Left forelimb (tissue), 1 donor: ENCODE measurements around the gene RGS8.

Experiments
- DNase-seq: peaks from one replicate; pipeline ENCODE4 v3.0.0-alpha.2; 2018; ENCODE audit warnings: low spot score

The RGS8 gene

DNA sequence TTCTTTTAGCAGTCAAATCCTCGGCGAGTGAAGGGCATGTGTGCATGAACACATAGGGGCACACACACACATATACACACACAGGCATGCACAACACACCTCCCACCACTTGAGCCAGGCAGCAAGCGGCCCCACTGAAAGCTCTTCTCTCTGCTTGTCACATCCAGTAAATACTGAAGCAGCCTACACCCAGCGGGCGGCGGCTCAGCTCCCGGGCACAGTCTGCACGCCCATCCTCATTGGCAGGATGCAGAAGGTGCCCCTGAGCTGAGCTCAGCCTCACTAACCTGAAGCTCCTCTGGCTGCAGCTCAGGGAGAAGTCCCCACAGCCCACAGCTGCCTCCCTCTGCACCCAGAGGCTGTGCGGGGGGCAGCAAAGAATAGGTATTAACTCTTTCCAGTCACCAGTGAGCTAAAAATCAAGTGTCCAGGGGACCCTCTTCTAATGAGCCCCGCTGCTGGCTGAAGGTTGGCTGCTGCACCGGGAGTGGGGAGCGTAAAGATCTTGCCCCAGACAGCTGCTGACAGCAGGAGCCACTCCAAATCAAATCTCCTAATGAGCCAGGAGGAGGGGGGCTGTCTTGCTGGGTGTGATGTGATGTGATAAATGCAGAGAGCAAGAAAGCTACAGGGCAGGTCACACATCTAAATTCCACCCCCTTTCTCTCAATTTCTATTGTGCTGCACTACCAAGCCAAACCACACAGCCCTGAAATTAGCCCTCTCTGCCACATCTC lies 12.5 kb downstream of the RGS8 start:
- no peak for DNase-seq

DNA sequence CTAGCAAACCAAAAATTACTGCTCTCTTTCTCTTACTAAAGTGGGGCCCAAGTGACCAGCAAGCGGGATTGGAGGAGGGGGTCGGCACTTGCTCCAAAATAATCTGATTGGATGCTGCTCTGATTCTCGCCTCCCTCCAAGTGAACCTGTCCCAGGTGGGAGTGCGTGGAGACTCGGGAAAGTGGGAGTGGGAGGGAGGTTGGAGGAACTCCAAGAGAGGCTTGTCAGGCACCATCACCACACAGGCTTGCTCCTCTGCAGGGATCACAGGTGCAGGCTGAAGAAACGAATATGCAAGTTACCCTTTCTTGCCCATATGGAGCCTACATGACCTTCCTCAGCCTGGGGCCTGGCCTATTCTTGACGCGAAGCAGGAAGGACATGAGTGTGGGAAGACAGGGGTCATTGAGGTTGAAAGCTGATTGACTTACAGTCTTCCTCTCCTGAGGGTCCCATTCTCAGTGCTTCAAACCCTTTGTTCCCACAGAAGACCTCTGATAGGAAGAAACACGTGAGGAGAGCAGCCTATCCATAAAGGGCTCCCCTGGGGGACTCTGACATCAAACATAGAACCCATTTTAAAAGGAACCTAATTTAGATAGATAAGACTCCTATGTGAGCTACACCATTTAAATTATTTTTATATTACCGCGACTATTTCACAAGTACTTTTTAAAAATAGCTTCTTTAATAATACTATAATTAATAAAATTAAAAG lies 14.2 kb downstream of the RGS8 start:
- no peak for DNase-seq

DNA sequence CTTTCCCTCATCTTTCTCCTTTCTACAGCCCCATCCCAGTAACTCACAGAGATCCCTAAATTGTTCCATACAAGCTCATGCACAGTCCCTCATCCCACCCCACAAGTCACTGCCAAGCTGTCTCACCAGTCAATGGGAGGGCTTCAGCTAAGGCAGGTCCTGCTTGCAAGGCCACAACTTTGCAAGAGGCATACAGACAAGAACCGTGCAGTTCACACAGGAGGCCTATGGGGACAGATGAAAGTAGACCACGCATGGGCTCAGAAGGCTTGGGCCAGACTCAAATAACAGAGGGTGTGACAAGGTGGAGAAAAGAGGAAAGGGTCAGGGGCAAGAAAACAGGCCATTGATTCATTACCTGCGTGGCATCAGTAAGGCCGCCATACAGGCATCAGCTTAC lies 15.1 kb downstream of the RGS8 start:
- DNase-seq, result no peak

DNA sequence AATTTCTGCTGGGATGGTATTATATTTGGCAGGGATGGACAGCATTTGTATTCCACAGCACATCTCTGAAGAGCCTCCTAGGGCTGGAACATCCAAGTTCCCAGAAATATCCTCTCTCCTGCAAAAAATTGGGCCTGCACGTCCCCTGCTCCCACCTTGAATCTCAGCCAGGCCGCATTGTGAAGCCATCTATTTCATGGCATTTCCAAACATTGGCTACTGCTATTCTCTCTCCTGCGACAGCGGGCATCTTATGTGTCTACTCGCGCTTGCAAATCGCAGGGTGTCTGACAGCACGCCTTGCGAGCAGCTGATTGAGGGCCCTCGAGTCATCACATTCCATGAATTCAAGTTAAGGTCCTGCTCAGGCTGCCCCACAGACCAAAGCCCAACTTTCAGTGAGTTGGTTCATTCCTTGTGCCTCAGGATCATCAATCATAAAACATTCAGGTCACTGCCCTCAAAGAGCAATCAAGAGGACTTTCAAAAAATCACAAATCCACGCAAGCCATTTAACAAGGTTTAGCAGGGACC lies 15.8 kb downstream of the RGS8 start:
- DNase-seq, result no peak

DNA sequence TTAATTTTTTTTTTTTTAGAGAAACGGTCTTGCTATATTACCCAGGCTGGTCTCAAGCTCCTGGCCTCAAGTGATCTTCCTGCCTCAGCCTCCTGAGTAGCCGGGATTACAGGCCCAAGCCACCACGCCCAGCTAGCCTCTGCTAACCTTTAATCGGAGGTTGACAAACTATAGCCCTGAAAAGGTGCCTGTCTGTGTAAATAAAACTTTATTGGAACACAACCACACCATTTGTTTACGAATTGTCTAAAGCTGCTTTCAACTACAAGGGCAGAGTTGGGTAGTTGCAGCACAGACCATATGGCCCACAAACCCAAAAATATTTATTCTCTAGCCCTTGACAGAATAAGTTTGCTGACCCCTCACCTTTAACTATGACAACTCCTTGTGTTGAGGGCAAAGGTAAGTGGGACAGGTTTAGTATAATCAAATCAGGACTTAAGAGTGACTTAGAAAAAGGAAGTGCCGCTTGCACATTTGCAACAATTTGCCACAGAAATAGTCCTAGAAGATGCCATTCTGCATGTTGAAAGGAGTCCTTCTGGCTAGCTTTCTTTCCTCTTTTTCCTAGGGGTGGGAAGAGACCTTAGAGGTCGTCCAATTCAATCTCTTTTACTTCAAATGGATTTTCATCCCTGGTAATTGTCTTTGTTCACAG lies 16.4 kb downstream of the RGS8 start:
- DNase-seq, result no peak

DNA sequence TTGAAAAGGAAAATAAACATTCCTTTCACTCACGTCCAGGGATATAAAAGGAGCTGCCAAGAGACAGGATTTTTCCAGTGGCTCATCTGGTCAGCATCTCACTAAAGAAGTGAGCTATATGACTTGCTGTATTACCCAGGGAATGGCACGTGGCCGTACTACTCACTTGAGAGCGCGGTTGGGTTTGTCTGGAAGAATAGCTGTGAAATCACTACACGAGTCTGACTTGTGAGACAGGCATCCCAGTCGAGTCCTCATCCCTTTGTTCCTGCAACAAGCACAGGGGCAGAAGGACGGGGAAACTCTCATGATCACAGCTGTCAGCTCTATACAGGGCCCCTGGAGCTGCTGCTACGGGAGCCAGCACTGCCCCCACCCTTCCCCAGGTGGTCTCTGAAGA lies 17.7 kb downstream of the RGS8 start:
- no peak for DNase-seq

DNA sequence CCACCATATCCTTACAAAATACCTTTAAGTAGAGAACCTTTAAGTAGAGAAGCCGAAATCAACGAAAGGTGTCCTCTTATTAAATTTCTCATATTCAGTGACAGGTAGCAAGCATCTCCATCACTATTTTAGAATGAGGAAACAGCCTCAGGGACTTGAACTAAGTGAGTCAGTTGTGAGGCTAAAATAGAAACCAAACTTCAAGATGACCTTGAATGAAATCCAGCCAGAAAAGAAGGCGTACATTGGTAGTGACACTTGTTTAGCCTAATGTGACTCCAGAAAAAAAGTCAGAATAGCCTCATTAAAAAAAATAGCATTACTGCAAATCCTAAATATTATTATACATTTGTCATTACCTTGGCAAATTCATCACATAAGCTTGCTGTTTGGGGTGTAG lies 20.1 kb downstream of the RGS8 start:
- no peak for DNase-seq

DNA sequence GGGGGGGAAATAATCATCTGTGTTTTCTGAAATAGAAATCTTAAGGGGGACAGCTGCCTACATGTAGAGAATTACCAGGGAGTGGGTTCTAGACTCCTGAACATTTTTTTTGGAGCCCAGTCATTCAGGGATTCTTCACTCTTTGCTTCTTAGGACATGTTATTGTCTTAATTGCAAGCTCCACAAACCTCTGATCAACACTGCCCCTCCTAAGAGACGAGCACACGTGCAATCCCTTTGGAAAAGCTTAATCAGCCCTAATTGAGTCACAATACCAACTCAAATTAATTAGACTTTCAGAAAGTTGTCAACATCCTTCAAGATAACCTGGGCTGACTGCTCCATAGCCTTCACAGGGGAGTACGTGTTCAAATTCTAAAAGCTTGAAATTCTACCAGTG lies 21.4 kb downstream of the RGS8 start:
- DNase-seq, result no peak

DNA sequence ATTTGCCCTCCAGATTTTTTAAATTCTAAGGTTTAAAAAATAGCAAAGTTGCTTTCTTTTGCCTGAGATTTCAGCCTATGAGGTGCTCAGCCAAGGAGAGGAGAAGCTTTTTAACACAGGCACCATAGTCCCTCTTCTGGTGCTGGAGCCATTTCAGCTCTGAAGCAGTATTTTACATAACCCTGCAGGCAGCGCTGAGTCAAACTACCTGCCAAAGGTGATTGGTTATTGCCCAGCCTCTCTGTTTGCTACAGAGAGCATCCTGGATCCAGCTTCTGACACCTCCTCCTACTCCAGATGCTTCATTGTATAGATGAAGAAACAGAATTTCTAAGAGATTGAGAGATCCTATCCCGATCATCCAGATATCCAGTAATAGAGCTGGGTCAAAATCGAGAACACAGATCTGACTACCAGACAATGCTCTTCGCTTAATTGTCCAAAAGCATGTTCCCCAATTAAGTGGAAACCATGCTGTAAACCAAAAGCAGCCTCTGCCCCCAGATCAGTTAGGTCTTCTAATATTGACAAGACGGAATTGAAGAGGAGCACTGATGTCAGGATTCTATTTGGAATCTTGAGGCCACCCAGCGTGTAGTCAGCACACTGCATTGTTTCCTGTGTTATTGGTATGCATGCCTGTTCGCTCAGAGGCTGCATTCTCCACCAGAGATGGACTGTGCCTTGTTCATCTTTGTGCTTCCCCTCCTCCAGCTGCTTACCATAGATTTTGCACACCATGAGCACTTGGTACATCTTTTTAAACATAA lies 22.1 kb downstream of the RGS8 start:
- no peak for DNase-seq

DNA sequence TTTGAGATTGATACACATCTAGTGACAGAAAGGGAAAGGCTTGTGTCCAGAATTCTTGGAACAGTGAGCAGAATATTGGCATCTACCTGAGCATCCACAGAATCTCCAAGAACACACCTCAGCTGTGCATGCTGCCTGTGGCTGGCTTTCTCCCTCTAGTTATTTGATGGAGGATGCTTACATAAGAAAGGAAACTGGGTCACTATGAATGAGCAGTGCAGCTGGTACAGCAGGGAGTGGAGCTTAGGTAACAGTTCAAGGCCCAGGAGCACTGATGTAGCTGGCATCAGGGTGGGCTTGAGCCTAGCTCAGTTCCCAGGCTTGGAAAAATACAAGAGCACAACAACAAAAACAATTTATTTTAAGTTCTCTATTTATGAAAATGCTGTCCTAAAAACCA lies 26.3 kb downstream of the RGS8 start:
- no peak for DNase-seq

DNA sequence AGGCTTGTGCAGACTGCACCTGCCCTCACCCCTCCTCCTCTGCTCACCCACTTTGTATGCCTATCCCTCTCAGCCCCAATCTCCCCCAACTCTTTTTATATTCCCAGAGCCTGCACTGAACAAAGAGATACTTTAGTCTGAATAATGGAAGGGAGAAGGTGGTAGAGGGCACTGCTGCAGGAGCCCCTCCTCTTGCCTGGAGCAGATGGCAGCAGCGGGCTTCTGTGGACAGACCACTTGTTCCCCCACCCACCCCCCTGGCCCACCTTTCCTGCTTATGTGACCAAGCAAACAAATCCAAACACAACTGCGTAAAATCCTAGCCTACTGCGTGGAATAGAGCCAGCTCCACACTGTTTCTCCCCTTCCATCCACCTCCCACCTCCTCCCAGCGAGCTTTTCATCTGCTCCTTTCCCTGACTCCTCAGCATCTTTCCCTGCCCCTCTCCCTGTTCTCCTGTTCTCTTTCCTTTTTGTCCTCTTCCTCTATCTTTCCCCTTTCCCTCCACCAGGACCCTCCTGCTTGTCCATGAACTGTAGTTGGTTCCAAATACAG lies 27.5 kb downstream of the RGS8 start:
- DNase-seq, result no peak

DNA sequence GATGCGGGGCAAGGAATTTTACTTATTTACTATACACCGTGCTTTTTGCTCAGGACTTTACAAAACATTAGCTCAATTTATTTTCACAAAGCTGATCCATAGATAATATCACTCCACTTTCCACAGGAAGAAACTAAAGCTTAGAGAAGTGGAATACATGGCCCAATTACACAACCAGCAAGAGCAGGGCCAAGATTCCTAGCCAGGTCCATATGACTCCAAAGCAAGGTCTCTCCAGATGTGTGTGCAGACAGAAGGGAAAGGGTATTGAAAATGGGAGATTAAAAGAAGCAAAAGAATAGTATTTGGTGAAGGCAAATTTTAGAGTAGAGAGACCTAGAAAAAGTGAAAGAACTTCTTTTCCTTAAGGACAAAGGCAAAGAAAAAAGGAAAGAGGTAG lies 30.4 kb downstream of the RGS8 start:
- no peak for DNase-seq

DNA sequence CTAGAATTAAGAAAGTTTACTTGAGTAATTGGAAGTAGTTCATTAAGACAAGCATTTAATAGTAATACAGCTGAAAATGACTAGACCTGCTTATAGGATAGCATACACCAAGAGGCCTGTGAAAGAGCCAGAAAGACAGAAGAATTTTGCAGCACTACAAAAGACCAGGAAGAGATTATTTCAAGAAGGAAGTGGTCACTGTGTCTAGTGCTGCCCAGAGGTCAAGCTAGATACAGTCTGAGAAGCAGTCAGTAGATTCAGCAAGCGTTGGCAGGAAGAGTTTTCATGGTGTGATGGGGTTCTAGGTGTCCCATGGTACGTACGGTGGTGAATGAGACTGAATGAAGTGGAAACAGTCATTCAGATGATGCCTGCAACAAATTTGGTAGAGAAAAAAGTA lies 31.5 kb downstream of the RGS8 start:
- DNase-seq, result no peak

DNA sequence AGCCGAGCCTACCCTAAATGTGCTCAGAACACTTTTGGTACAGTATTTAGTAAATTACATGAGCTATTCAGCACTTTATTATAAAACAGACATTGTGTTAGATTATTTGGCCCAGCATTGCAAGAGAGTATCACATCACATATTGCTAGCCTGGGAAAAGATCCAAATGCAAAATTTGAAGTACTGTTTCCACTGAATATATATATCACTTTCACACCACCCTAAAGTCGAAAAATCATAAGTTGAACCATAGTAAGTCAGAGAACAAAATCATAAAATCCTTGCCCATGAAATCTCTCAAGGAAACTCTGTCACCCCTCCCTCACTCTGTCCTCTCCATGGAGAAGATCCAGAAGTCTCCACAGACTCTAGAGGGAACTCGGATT lies 33.1 kb downstream of the RGS8 start:
- DNase-seq, result no peak

DNA sequence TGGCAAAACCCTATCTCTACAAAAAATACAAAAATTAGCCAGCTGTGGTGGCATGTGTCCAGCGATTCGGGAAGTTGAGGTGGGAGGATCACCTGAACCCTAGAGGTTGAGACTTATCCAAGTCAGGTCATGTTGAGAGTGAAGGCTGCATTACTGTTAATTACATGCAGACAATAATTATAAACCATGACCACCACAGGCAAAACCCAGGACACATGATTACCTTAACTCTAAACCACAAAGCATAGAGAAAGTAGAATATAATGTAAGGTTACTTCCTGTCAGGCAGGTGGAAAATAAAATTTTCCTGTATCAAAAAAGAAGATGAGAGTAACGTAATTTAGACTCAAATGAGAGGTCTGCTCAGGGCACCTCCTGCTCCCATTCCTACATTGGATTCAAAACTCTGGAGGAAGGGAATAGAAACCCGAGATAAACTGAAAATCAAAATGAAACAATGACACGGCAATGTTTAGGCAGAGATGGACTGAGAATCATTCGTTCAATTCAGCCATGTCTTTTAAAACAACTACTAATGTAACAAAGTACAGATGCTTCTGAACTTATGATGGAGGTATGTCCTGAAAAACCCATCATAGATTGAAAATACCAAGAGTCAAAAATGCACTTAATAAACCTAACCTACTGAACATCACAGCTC lies 33.6 kb downstream of the RGS8 start:
- DNase-seq, result no peak

DNA sequence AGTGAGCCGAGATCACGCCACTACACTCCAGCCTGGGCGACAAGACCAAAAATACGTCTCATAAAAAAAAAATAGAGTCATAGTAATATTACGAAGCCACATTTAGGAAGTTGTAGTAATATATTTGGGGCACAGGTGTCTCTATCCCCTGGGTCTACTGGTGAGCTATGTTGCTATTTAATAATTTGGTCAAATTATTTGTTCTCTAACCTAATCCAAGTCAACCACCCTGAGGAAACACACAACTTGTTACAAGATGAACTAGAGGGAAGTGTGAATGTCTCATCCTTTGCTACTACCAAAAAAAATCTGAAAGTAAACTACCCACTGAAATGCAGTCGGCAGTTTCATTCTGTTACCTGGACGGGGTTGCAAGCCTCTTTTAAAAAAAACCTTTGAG lies 35.3 kb downstream of the RGS8 start:
- no peak for DNase-seq

DNA sequence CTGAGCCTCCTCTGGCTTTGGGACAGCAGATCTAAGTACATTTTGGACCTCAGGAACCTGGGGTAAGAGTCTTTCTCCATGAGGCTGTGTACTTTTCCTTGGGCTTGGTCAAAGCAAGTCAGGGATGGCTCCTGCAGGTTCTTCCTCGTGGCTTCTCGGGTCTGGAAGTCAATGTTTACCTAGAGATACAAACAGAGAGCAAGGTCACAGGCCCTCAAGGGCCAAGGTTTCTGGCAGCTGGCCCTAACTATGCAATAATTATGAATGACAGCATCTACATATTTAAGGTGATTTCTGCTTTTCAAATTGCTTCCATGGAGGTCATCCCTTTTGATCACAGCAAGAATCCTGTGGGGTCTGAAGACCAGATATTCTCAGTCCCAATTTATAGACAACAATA lies 37.6 kb downstream of the RGS8 start:
- no peak for DNase-seq

DNA sequence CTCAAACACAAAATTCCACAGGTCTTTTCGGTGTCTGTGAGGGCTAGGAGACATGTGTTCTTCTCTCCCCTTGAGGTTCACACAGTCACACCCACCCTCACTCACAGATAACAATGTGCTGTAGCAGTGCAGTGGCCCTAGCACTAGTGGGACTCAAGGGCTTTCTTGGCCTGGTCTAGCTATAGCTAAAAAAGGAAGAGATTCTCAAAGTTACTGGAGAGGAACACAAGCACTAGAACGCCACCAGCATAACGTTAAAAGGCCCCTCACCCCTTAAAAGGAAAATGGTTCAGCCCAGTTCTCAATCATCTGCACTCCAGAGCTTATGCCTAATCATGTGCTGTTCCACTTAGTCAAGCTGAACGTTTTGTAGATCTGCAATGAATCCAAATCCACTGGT lies 39.5 kb downstream of the RGS8 start:
- no peak for DNase-seq

DNA sequence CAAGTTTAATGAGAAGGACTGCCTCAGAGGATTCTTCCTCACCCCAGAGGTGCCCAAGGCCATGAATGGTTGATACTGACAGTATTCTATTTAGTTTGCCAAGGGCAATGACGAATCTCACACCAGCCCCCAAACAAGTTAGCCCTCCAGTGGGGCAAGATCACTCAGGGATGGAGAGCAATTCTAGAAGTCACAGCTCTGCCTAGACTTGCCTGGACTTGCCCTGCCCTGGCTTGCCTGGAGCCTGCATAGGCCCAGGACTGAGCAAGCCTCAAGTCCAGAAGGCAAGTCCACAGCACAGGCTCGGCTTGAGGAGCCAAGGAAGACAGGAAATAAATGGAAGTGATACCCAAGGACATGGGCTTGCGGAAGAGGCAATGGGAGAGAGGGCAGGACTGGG lies 40.7 kb downstream of the RGS8 start:
- no peak for DNase-seq

DNA sequence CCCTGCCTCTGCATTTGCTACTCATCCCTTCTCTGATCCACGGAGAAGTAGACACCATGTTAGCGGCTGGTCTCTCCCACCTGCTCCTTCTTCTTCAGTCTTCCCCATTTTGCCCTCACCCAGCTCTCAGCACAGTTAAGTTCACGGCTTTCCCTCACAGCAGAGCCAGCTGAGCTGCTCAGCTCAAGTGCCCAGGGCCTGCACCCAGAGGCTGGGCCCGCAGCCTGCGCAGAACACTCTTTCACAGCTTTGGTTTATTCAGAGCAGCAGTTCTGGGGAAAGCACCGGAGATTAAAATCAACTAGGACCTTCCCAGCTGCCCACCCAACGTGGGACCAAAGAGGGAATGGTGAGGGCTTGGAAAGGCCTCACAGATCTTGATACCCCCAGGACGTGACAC lies 41.9 kb downstream of the RGS8 start:
- no peak for DNase-seq

DNA sequence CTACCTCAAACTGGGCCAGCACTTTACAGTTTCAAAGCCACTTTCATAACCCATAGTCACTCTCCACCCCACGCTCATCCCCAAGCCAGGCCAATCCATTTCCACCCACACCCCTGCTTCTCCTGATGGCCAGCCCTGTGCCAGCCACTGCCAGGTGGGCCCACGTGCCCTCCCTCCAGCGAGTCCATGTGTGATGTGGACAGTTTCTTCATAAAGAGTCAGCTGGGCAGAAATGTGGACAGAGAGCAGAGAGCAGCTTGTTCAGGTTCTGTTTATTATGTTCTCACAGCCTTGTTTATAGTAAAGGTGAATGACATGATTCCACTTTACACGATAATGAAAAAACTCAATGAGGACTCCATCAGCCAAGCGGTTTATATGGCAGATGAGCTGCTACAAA lies 42.8 kb downstream of the RGS8 start:
- DNase-seq, result no peak

DNA sequence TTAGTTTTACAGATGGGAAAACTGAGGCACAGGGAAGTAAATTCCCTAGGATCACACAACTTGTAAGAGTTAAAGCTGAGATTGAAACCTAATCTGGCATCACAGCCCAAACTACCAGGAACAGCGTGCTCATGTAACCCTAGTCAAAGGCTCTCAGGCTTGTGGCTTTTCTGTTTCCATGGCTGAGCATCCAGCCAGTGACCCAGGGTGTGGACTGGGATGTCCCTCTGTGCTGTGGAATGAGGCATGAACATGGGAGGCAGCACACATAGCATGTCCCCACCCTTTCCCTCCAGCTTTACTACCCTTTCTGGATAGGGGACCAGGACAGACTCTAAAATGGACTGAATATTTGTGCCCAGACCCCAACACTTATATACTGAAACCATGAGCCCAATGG lies 45.1 kb downstream of the RGS8 start:
- no peak for DNase-seq
